Measurements from ENCODE around the gene SP1. TPM values are rescaled to one million over a fixed set of nuclear protein-coding genes. Genes with fewer than 3 reads are reported as not detected.

Gene SP1
- total and polyA plus RNA-seq, 9 of the 15 experiments (the other 6 are each of a cell fraction or from before 2014, with no cell fraction given): 8.0 to 65.5 (median 41.6) TPM

- POLR2A ChIA-PET: interaction anchor here (0.6 to 2.1 kb wide), 16 partner anchors 10 to 318 kb away, joined by 3 to 12 read pairs (median 4); partner anchors contain the start of genes AAAS and TARBP2
- H3K9me3 ChIP-seq (replicated peaks; ENCODE audit: control insufficient read depth, insufficient read depth, low read depth, low read length): no peaks in the 10 kb centered on the region
- WGBS (ENCODE audit: insufficient coverage, low coverage, missing lambda C conversion rate): 7% methylated on average over 14 of the region's 19 CpGs
- in situ Hi-C loops (cut with MboI): no loop called here
- no peaks in the 10 kb centered on the region for H4K20me1 ChIP-seq (replicated peaks; ENCODE audit: control insufficient read depth, insufficient read depth, low read length)
- peak overlapping the region; percentile 72 for H2AFZ ChIP-seq (ENCODE audit: low read depth, low read length)
- no peak for FAIRE-seq
- BruUV-seq (replicated peaks): no TSS peak
- peak overlapping the region in 1 of 2 experiments; percentile 84; a peak in 2 of 4 replicates for H3K9ac ChIP-seq (ENCODE audit: insufficient read depth in 1 of 2, low read depth in 2 of 2, low read length in 2 of 2)
- H3K27ac ChIP-seq (ENCODE audit: extremely low read depth, low read depth, low read length): no peak overlapping the region
- H3K4me2 ChIP-seq (ENCODE audit: insufficient read depth, low read length): no peak overlapping the region
- no peaks in the 10 kb centered on the region for H3K36me3 ChIP-seq (ENCODE audit: control insufficient read depth, insufficient read depth, low read length)
- TF ChIP-seq CREB1 (IDR thresholded peaks at IDR 0.05) (no peak), CREB1 (CRISPR knock-in tag; IDR thresholded peaks at IDR 0.05) (no peak), RERE (CRISPR knock-in tag; IDR thresholded peaks at IDR 0.05; ENCODE audit: borderline replicate concordance) (no peak), ZNF143 (CRISPR knock-in tag; IDR thresholded peaks at IDR 0.05) (no peak), ZNF134 (CRISPR knock-in tag; conservative IDR thresholded peaks at IDR 0.05) (no peak), ZNF224 (CRISPR knock-in tag; IDR thresholded peaks at IDR 0.05) (no peak), ZNF282 (CRISPR knock-in tag; IDR thresholded peaks at IDR 0.05) (no peak), RBM14 (IDR thresholded peaks at IDR 0.05; ENCODE audit: borderline replicate concordance, insufficient read depth, low read depth, low read length) (no peak), SP2 (IDR thresholded peaks at IDR 0.05; ENCODE audit: extremely low read depth, low read depth, low read length, poor library complexity, severe bottlenecking) (no peak), PHF20 (IDR thresholded peaks at IDR 0.05; ENCODE audit: partially characterized antibody) (no peak), PTTG1 (tag; IDR thresholded peaks at IDR 0.05; ENCODE audit: low read depth) (no peak), YY1 (IDR thresholded peaks at IDR 0.05; ENCODE audit: borderline replicate concordance in 1 of 3, control insufficient read depth in 1 of 3, extremely low read depth in 1 of 3, insufficient read depth in 3 of 3, insufficient read length in 1 of 3, insufficient replicate concordance in 2 of 3, low read depth in 1 of 3, low read length in 2 of 3) (no peak)
- no peaks in the 10 kb centered on the region for H3K79me2 ChIP-seq (ENCODE audit: control insufficient read depth, insufficient read depth, low read length)
- H3K4me1 ChIP-seq (replicated peaks in 1 of 2; ENCODE audit: control insufficient read depth in 2 of 2, insufficient read depth in 2 of 2, low read length in 2 of 2): peaks cover 17 to 23% of the 10 kb centered on the region in 2 experiments; a peak in 4 of 5 replicates
- DNase-seq (ENCODE audit: extremely low read depth in 1 of 4, low spot score in 3 of 4): no peak
- no peaks in the 10 kb centered on the region for H3K27me3 ChIP-seq (ENCODE audit: control insufficient read depth in 2 of 2, insufficient read depth in 2 of 2, low read length in 2 of 2)
- no peak overlapping the region for H3K4me3 ChIP-seq
- H3K9me1 ChIP-seq (ENCODE audit: control insufficient read depth, insufficient read depth, low read length): no peaks in the 10 kb centered on the region
- intact Hi-C loops (cut with micrococcal nuclease): no loop called here
- ATAC-seq: no peak
- CTCF ChIA-PET (ENCODE audit: low intra/inter-chr PET ratio): interaction anchor here (0.6 to 1.7 kb wide), 4 partner anchors 17 to 183 kb away, joined by 4 to 11 read pairs (median 4); no protein-coding TSS in a partner anchor
Observed at GRCh38 chr12:53344487-53344823, 35.5 kb upstream of the SP1 start.
